Muscle layer of duodenum (tissue), 2 donors: ENCODE results near the gene HAUS3.
"Not testable (repeated sequence)": the region's sequence is repeated elsewhere in the genome, so short reads cannot be mapped to it uniquely, and the experiment has no call there.

Experiments
- H3K27ac ChIP-seq: one replicate; pipeline ENCODE4 v1.7.0; 2013; ENCODE audit warnings: mild to moderate bottlenecking, low read length
- H3K27me3 ChIP-seq: one replicate; pipeline ENCODE4 v1.7.0; 2013; ENCODE audit warnings: low read depth, mild to moderate bottlenecking, control low read depth, low read length
- H3K36me3 ChIP-seq, 2 donors: one replicate each; pipeline ENCODE4 v1.7.0; 2013; ENCODE audit warnings: low read length in 2 of 2, control low read depth in 1 of 2, mild to moderate bottlenecking in 1 of 2; ENCODE audit not compliant: insufficient read depth in 2 of 2, control insufficient read depth in 1 of 2
- H3K4me1 ChIP-seq, 2 donors: one replicate each; pipeline ENCODE4 v1.7.0; 2013; ENCODE audit warnings: low read length in 2 of 2, mild to moderate bottlenecking in 2 of 2, control low read depth in 1 of 2, moderate library complexity in 1 of 2; ENCODE audit not compliant: insufficient read depth in 2 of 2, control insufficient read depth in 1 of 2
- H3K4me3 ChIP-seq, 2 donors: one replicate each; pipeline ENCODE4 v1.7.0; 2013; ENCODE audit warnings: low read length in 2 of 2, low read depth in 1 of 2, mild to moderate bottlenecking in 1 of 2
- H3K9me3 ChIP-seq, 2 donors: one replicate each; pipeline ENCODE4 v1.7.0; 2013; ENCODE audit warnings: low read length in 2 of 2, control low read depth in 1 of 2, mild to moderate bottlenecking in 1 of 2; ENCODE audit not compliant: control insufficient read depth in 1 of 2
- donor health status: healthy.

The HAUS3 gene

DNA sequence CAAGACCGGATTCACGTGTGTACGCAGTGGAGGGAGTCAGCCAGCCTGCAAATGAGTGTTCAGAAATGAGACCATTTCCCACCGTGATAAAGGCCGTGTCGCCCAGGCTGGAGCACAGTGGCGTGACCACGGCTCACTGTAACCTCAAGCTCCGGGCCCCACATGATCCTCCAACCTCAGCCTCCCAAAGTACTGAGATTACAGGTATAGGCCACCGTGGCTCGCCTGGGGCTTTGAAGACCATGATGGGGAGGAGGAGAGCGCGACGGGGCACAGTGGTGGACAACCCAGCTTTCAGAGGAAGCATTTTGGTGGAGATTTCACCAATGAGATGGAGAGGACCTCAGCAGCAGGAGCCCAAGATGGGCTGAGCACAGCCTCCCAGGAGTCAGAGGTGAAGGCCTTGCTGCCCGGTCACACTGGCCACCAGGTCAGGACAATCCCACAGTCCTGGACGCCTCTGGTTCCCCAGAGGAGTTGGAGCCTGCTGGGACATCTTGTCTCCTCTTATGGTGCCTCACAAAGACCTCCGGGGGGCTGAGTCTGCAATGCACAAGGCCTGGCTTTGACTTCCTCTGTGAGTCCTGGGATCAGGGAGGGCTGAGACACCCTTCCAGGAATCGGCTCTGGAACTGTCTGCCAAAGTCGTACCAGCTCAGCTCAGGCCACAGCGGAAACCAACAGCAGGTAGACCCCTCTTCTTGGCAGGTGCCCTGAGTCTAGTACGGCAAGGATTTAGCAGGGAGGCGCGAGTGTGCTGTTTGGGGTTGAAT, 42.4 kb upstream of the HAUS3 start:
- no peak overlapping the region for H3K27ac ChIP-seq
- H3K36me3 ChIP-seq = no peaks in the 10 kb centered on the region
- no peaks in the 10 kb centered on the region for H3K4me1 ChIP-seq
- H3K27me3 ChIP-seq = no peaks in the 10 kb centered on the region
- no peak overlapping the region for H3K4me3 ChIP-seq
- no peaks in the 10 kb centered on the region for H3K9me3 ChIP-seq

- no peaks in the 10 kb centered on the region for H3K4me1 ChIP-seq
- H3K36me3 ChIP-seq = no peaks in the 10 kb centered on the region
- no peak overlapping the region for H3K4me3 ChIP-seq
- H3K9me3 ChIP-seq = no peaks in the 10 kb centered on the region
- no peak overlapping the region for H3K27ac ChIP-seq
- no peaks in the 10 kb centered on the region for H3K27me3 ChIP-seq
These were observed 41.3 kb upstream of the HAUS3 start for GRCh38 chr4:2283199-2283711.

DNA sequence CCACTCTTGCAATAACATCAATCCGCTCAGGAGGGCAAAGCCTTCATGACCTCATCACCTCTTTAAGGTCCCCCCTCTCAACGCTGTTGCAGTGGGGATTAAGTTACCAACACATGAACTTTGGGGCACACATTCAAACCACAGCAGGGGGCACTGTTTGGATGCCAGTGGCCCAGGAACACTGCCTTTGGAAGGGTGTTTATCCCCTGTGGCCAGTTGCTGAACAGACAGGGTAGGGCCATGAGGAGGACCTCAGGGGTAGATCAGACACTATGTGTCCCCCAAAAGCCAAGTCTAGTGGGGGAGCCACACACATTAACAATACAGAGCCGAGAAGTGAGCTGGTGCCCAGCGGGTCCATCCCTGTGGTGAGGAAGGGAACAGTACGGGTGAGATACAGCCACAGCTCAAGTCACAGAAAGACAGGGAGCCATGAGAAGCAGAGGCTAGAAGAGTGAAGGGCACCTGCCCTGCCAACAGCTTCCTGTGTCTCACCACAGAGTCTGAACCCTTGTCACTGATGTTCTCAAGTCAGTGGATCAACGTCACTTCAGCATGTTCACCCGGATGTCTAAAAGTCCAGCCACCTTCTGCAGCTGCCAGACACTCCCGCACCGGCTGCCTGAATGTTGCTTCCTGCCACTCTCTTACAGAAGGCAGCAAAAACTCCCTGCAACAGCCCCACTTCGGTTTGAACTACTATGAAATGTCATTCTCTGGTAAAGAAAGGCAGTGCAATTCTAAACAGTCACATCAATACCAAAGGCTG, 39.8 kb upstream of the HAUS3 start:
- Histone ChIP-seq H3K9me3 (no peaks in the 10 kb centered on the region), H3K27me3 (no peaks in the 10 kb centered on the region), H3K4me1 (no peaks in the 10 kb centered on the region), H3K4me3 (no peak overlapping the region), H3K36me3 (no peaks in the 10 kb centered on the region), H3K27ac (no peak overlapping the region)

DNA sequence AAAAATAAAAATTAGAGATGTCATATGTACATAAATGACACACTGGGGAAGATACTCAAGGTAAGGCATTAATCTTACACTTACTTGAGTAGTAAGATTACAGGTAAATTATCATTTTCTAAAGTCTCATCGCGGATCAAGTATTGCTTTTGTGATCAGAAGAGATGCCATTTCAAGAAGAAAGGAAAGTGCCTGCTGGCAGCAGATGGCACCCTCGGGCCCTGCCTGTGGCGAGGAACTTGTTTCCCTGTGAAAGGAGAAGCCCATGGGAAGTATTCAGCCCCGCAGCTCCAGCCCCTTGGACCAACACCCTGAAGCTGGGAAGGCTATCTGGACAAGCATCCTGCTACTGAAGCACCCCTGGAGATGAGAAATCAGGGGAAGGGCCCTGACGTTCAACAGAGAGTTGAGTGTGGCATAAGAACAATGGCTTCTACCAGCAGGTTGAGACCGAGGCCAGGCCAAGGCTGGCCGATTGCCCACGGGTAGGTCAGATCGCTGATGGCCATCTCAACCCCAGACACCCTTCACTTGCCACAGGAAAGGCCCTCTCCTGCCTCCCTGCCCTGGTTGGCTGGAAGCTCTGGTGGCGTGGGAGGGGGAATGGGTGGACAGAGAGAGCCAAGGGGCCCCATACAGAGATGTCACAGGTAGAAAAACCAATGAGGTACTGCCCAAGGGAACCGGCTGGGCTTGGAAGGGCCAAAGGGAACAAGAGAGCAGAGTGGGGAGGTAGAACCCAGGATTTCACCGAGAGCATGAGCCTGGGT, 38.8 kb upstream of the HAUS3 start:
- Histone ChIP-seq H3K9me3 (no peaks in the 10 kb centered on the region), H3K27ac (no peak overlapping the region), H3K4me1 (no peaks in the 10 kb centered on the region), H3K27me3 (no peaks in the 10 kb centered on the region), H3K4me3 (no peak overlapping the region), H3K36me3 (no peaks in the 10 kb centered on the region)

DNA sequence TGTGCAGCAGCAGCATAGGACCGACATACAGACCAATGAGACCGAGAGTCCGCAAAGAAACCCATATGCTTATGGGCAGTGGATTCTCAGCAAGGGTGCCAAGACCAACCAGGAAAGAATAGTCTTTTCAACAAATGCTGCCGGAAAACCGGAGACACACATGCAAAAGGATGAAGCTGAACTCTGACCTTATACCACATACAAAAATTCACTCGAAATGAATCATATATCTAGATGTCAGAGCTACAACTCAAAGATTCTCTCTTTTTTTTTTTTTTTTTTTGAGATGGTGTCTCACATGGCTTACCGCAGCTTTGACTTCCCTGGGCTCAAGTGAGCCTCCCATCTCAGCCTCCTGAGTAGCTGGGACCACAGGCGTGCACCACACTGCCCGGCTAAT, 36.0 kb upstream of the HAUS3 start:
- H3K9me3 ChIP-seq = no peaks in the 10 kb centered on the region
- no peaks in the 10 kb centered on the region for H3K36me3 ChIP-seq
- H3K27me3 ChIP-seq = no peaks in the 10 kb centered on the region
- no peaks in the 10 kb centered on the region for H3K4me1 ChIP-seq
- H3K27ac ChIP-seq = no peak overlapping the region
- H3K4me3 ChIP-seq = no peak overlapping the region

- no peaks in the 10 kb centered on the region for H3K36me3 ChIP-seq
- H3K4me1 ChIP-seq = no peaks in the 10 kb centered on the region
- no peak overlapping the region for H3K27ac ChIP-seq
- no peaks in the 10 kb centered on the region for H3K9me3 ChIP-seq
- no peaks in the 10 kb centered on the region for H3K27me3 ChIP-seq
- H3K4me3 ChIP-seq = no peak overlapping the region
These were observed 34.8 kb upstream of the HAUS3 start for GRCh38 chr4:2276581-2277325.

GRCh38 chr4:2275546-2276251, 33.8 kb upstream of the HAUS3 start:
- Histone ChIP-seq H3K36me3 (peaks cover 0 to 2% of the 10 kb centered on the region in 2 donors), H3K27ac (no peak overlapping the region), H3K4me3 (no peak overlapping the region), H3K27me3 (no peaks in the 10 kb centered on the region), H3K4me1 (no peaks in the 10 kb centered on the region), H3K9me3 (no peaks in the 10 kb centered on the region)

DNA sequence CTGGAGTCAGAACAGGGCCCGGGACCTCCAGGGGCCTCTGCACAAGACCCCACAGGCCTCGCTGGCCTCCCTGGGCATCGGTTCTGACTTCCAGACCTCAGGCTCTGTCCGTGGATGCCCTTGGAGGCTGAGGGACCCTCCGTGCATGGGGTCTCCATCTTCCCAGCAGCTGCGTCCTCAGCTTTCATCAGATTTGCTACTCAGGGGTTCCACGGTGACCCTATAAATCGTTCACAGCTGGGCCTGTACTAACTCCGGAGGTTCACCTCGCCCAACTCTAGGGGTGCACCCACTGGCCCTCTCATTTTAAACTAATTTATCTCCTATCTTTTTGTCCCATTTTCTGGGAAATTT, 33.1 kb upstream of the HAUS3 start:
- H3K9me3 ChIP-seq, H3K36me3 ChIP-seq, H3K4me1 ChIP-seq, H3K4me3 ChIP-seq, H3K27me3 ChIP-seq, H3K27ac ChIP-seq: not testable (repeated sequence)

- Histone ChIP-seq H3K4me3 (no peak overlapping the region), H3K36me3 (peaks cover 0 to 5% of the 10 kb centered on the region in 2 donors), H3K27ac (no peak overlapping the region), H3K27me3 (no peaks in the 10 kb centered on the region), H3K4me1 (no peaks in the 10 kb centered on the region), H3K9me3 (no peaks in the 10 kb centered on the region)
These were observed 32.6 kb upstream of the HAUS3 start for GRCh38 chr4:2274320-2275043.

DNA sequence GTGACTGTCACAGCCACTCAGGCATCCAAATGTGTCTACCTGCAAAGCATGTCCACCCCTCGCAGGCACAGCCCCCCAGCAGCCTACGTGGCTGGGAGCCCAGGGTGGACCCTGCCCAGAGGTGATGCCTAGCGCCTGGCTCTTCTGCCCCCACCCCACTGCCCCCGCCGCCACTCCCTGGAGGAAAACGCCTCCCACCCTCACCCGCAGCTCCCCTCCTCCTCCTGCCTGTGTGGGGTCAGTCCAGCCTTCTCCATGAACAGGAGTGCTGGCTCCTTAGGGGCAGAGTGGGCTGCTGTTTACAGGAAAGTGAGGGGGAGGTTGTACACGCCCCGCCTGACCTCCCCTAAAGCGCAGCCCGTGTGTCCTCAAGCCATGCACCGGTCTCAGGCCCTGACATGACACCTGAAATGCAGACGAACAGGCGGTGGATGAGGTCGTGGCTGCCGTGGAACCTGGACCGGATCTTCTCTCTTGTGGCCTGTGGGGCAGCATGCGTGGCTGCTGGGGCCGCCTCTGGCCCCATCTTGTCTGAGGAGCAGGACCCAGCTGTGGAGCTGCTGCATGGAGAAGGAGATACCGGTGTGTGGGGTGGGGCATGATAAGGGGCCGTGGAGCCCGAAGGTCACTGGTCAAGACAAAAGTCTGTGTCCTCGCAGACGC, 31.9 kb upstream of the HAUS3 start:
- peaks cover 0 to 5% of the 10 kb centered on the region in 2 donors for H3K36me3 ChIP-seq
- H3K4me1 ChIP-seq = no peaks in the 10 kb centered on the region
- no peak overlapping the region for H3K4me3 ChIP-seq
- no peak overlapping the region for H3K27ac ChIP-seq
- no peaks in the 10 kb centered on the region for H3K27me3 ChIP-seq
- no peaks in the 10 kb centered on the region for H3K9me3 ChIP-seq
